ENCODE data around the gene OR51F2.
"Not testable (repeated sequence)": the region's sequence is repeated elsewhere in the genome, so short reads cannot be mapped to it uniquely, and the experiment has no call there.

DNA sequence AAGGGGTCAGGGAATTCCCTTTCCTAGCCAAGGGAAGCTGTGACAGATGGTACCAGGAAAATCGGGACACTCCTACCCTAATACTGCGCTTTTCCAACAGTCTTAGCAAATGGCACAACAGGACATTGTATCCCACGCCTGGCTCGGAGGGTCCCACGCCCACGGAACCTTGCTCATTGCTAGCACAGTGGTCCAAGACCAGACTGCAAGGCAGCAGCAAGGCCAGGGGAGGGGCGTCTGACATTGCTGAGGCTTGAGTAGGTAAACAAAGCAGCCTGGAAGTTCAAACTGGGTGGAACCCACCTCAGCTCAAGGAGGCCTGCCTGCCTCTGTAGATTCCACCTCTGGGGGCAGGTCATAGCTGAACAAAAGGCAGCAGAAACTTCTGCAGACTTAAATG, 33.2 kb downstream of the OR51F2 start:
- TF ChIP-seq SUZ12 (IDR thresholded peaks at IDR 0.05; ENCODE audit: extremely low read depth, insufficient read depth, insufficient read length); ZNF274 (IDR thresholded peaks at IDR 0.05; ENCODE audit: low read depth, low read length); YY1 (IDR thresholded peaks at IDR 0.05; ENCODE audit: insufficient read depth, insufficient read length): not testable (repeated sequence)
